Bone marrow (tissue), 2 donors: ENCODE results near the gene G6PC1.
"Not testable (repeated sequence)": the region's sequence is repeated elsewhere in the genome, so short reads cannot be mapped to it uniquely, and the experiment has no call there.

Source experiments
- DNase-seq, 2 donors: peaks; one replicate each; lab custom pipeline; 2025; lab: John Stamatoyannopoulos, UW

Gene G6PC1

DNA sequence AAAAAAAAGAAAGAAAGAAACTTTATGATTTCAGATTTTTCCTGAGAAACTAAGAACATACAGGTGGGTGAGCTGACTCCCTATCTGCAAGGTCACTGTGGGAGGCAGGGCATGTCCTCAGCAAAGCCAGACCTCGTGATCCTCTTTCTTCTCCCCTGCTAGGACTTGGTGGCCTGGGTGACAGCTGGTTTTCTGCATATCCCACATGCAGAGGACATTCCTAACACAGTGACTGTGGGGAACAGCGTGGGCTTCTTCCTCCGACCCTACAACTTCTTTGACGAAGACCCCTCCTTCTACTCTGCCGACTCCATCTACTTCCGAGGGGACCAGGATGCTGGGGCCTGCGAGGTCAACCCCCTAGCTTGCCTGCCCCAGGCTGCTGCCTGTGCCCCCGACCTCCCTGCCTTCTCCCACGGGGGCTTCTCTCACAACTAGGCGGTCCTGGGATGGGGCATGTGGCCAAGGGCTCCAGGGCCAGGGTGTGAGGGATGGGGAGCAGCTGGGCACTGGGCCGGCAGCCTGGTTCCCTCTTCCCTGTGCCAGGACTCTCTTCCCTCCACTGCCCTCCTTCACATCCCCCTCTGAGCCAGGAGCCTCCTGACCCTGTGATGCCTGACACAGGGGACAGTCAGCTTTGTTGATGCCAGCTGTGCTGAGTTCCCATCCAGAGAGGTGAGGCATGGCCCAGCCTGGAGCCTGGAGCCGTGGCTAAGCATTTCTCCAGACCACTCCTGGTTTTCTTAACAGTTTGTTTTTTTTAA lies 26.5 kb upstream of the G6PC1 start:
- not testable (repeated sequence) for DNase-seq

DNA sequence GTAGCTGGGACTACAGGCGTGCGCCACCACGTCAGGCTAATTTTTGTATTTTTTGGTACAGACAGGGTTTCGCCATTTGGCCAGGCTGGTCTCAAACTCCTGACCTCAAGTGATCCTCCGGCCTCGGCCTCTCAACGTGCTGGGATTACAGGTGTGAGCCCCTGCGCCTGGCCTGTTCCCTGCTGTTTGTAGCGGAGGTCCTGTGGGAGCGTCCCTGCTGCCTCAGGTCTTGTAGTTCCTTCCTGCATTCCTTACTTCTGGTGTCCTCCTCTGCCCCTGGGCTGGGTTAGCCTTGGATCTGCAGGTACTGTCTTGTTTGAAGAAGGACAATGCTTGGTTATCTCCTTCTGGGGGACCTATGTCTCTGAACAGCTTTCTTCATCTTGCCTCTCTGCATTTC lies 23.6 kb upstream of the G6PC1 start:
- DNase-seq, result no peak

DNA sequence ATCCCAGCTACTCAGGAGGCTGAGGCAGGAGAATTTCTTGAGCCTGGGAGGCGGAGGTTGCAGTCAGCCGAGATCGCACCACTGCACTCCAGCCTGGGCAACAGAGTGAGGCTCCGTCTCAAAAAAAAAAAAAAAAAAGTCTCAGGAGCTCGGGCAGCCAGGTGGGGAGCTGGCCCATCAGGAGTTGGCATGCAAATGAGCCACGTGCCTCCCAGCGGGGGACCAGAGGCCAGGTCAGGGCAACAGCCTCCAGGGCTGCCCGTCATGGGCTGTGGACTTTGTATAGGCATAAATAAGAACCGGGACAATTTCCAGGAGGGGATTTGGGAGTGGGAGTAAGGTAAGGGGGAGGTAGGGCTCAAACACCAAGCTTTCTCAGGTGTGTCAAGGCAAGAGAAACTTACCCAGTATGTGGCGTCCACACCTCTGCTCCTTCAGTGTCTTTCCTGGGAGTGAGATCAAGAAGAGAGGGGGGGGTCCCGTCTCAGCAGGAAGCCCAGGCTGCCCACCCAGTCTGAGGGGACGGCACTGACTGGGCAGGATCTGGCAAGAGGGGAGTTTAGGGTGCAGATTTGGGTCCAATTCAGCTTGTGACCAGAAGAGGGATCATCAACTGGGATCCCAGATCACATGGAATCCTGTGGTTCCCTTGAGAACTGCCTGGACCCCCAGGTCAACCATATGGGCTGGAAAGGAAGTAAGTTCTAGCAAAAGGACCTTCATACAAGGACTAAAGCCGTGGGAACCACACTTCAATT lies 22.3 kb upstream of the G6PC1 start:
- no peak for DNase-seq

DNA sequence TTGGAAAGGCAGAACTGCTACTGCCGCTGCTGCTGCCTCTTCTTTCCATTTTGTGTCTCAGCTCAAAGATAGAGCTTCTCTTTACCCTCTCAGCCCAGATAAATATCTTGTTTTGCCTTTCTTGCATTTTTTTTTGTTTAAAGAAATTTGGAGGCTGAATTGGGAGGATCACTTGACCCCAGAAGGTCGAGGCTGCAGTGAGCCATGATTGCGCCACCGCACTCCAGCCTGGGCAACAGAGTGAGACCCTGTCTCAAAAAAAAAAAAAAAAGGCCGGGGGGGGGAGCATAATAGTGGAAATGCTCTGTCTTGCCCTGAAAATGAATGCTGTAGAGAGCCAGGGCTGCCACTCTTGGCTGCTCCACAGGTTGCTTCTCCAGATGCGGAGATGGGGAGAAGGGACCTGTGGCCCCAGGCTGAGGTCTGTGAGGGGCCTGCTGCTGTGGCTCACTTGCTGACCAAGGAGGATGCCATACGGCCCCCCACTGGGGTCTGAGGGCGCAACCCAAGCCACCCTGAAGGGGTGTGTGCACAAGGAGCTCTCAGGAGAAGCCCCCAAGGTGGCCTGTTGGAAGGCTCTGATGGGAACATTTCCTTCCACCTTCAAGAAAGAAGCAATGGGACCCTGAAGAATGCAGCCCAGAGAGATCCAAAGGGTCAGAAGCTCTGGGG lies 21.5 kb upstream of the G6PC1 start:
- DNase-seq, result no peak

DNA sequence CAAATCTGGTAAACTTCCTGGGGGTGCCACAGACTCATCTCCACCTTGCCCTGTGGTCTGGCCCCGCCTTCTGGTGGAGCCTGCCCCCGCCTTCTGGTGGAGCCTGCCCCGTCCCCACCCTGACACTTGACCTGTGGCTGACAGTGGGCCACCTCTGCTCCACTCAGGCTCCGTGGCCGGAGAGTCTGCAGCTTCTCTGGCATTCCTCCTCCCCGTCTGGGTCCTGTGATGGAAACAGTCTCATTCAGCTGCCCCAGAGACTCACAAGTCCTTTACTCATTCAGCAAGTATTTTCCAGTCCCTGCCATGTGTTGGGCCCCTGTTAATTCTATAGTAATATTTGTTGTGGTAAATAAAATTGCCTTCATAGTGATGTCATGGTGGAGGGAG lies 21.0 kb upstream of the G6PC1 start:
- no peak for DNase-seq

DNA sequence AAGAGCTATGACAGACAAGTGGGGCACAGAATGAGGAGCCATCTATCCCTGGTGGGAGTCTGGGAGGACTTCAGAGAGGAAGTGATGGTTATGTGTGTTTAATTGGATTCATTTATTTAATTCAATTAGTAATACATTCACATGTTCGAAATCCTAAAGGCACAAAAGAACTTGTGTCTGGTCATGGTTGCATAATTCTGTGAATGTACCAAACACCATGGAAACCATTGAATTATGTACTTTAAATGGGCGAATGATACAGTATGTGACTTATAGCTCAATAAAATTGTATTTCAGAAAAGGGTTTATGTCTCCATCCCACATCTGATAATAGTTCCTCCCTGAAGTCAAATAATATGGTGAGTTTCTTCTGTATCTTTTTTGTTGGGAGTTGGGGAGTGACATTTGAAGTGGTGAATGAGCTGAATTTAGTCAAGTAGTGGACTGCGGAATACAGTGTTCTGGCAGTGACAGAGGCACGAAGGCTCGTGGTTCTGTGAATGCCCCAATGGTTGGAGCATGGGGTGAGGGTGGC lies 19.8 kb upstream of the G6PC1 start:
- no peak for DNase-seq

DNA sequence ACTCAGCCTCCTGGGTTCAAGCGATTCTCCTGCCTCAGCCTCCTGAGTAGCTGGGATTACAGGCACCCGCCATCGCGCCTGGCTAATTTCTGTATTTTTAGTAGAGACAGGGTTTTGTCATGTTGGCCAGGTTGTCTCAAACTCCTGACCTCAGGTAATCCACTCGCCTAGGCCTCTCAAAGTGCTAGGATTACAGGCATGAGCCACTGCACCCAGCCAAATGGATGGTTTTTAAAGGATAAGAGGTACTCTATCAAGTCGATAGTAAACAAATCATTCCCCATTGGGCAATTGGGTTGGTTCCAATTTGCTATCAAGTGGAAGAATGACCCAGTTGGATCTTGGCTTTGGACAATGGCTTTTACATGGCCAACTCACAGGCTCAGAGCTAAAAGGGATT lies 18.9 kb upstream of the G6PC1 start:
- not testable (repeated sequence) for DNase-seq

DNA sequence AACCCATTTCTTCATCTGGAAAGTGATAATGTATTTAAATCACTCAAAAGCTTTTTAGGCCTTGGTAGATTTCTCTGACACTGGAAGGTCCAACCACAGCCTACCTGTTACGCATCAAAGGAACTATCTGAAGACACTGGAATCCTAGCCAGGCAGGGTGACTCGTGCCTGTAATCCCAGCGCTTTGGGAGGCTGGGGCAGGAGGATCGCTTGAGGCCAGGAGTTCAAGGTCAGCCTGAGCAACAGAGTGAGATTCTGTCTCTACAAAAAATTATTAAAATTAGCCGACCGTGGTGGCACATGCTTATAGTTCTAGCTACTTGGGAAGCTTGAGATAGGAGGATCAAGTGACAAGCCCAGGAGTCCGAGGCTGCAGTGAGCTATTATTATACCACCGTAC lies 18.4 kb upstream of the G6PC1 start:
- no peak for DNase-seq

DNA sequence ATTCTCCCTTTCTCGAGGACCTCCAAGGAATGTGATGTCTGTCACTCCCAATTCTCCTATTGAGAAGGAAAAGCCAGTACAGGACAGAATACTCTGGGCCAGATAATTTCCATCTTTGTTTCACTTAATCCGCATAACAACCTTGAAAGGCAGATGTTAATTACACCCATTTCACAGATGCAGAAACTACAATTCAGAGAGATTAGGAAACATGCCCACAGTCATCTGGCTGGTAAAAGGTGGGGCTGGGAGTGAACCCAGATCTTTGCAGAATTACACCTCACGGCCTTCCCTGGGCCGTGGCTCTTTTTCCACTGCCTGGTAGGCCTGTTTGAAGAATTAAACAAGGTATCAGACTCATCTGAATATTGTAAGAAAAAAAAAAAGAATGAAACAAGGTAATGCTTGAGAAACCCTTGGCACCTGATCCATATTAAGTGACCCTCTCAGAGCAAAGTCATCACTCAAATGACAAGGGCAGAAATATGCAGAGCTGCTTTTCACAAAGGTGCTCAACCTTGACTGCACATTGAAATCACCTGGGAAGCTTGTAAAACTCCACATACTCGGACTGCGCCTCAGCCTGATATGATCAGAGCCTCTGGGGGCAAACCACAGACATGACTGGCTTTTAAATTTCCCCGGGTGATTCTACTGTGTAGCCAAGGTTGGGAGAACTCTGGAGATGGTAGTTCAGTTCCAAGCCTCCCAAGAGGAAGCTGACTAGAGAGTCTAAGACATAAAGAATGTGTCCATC lies 16.6 kb upstream of the G6PC1 start:
- DNase-seq, result no peak

DNA sequence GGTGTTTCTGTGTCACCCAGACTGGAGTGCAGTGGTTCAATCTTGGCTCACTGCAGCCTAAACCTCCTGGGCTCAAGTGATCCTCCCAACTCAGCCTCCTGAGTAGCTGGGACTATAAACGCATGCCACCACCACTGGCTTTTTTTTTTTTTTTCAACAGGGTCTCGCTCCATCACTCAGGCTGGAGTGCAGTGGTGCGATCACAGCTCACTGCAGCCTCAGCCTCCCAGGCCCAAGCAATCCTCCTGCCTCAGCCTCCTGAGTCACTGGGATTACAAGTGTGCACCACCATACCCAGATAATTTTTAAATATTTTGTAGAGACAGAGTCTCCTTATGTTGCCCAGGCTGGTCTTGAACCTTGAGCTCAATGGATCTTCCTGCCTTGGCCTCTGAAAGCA lies 14.8 kb upstream of the G6PC1 start:
- DNase-seq, result not testable (repeated sequence)

DNA sequence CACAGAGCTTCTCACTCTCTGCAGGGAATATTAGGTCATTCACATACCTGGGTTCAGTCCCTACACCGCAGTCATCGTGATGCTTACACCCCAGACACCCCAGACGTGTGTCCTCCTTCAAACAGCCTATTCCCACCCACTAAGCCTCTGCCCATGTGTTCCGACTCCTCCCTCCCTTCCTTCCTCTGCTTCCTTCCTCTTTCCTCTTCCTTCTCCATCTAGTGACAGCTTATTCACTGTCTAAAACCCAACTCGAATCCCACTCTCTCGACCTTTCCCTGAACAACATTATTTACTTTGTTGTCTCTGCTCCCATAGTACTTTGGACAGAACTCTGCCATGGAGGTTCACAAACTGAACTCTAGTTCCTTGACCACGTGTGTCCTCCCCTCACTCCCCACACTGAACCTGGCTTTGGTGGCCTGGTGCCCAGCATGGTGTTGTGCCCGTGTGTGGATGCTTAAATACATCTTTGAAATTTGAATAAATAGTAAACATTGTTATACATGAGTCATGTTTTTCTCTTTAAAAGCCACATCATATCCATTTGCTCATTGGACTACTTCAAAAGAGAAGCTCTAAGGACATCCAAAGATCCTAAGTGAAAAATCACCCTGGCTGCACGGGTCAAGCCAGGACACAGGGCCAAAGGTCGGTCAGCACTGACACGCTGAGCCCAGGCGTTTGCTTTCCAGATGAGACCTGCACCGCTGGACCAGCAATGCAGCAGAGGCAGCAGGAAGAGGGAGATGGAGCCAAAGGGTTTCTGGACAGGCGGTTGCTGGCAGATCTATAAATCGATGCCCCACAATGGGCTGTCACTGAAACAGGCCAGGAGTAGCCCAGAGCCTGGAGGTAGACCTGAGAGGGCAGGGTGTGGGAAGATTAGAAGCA lies 14.1 kb upstream of the G6PC1 start:
- peak in 1 of 2 donors; percentile 12 for DNase-seq

DNA sequence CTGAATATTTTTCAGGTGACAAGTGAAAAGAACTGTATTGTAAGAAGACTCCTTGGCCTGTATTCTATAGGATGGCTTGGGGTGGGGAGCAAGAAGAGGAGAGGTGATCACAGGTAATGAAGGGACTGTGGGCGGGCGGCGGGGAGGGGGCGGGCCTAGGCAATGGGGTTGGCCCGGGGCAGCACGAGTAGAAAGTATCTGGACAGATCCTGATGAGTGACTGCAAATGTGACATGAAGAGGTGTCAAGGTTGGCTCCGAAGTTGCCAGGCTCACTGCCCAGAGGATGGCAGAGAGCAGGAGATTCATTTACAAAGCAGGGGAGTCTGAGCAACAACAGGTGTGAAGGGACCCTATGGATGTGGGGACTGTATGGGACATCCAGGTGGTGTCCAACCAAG lies 10.8 kb upstream of the G6PC1 start:
- no peak for DNase-seq

DNA sequence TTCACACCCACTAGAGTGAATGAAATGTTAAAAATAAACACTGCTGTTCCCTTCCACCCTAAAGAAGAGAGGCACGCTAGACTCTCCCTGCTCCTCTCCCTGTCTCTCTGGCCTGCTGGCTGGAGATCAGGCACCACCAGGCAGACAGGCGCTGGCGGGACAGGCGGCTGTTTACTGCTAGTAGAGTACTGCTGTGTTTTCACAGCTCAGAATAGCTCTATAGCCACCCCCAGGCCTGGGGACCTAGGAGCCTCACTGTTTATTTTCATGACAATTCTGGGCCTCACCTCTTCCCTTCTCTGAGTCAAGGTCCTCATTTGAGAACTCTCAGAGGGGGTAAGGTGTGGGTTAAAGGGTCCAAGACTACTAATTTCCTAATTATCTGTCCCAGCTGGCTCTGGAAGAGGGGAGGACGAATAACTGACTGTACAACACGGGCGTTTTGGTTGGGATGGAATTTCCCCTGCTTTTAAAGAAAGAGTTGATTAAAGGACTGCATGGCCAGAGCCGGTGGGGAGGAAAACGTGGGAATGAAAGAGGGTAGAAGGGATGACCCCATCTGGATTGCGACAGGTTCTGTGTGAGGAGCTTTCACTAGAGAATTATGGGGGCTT lies 9.0 kb upstream of the G6PC1 start:
- no peak for DNase-seq

DNA sequence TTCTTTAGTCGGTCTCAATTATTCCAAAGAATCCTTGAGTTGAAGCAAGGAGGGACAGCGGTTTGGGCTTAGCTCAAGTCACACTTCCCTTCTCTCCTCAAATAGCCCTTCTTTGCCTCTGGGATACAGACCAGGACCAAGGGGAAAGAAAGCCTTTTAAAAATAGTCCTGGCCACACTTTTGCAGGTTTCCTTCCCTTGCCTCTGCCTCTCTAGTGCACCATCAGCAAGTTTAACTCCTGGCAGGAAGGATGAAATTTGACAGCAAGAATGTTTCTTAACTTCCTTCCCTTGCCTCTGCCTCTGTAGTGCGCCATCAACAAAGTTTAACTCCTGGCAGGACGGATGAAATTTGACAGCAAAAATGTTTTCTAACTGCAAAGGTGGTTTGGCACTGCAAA lies 7.2 kb upstream of the G6PC1 start:
- peak in 1 of 2 donors; percentile 18 for DNase-seq

DNA sequence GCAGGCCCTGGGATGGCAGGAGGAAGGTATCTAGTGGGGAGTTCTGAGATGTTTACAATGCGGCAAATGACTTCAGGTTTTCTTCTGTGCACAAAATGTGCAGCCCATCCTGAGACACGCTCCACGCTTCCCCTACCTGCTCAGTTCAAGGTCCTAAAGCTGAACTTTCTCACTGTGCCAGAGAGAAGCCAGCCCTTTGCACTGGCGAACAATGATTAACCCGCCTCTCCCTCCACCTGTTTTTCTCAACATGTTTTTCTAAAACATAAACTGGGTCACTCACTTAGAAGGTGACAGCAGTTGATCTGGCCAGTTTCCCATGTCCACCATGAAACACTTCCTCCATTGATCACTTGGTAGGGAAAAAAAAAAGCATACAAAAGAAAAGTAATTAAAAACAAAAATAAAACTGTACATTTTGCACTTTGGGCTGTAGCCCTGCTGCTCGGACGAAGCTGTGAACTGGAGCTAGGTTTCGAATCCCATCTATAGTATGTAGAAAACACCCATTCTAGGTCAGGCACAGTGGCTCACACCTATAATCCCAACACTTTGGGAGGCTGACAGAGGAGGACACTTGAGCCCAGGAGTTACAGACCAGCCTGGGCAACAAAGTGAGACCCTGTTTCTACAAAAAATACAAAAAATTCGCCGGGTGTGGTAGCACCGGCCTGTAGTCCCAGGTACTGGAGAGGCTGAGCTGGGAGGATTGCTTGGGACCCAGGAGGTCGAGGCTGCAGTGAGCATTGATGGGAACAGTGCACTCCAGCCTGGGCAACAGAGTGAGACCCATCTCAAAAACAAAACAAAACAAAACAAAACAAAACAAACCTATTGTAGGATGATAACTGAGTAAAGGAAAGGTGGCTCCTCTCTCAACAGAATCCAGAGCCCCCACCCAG lies 6.1 kb upstream of the G6PC1 start:
- DNase-seq, result no peak

DNA sequence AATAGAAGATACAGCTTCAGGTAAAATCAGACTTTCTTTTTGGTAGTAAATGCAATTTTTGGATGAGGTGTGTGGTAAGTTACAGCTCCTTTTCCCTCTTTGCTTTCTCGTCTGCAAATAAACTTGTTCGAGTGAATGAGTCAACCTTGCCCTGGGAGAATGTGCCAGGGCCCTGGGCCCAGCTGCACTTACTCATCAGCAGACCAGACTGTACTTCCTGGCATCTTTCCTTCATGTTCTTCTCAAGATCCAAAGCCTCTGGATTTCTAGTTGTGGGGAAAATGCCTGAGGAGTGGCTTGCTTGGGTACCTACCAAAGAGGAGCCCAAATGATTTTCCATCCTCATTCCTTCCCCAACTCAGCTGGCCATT lies 5.4 kb upstream of the G6PC1 start:
- DNase-seq, result peak in 1 of 2 donors; percentile 69

DNA sequence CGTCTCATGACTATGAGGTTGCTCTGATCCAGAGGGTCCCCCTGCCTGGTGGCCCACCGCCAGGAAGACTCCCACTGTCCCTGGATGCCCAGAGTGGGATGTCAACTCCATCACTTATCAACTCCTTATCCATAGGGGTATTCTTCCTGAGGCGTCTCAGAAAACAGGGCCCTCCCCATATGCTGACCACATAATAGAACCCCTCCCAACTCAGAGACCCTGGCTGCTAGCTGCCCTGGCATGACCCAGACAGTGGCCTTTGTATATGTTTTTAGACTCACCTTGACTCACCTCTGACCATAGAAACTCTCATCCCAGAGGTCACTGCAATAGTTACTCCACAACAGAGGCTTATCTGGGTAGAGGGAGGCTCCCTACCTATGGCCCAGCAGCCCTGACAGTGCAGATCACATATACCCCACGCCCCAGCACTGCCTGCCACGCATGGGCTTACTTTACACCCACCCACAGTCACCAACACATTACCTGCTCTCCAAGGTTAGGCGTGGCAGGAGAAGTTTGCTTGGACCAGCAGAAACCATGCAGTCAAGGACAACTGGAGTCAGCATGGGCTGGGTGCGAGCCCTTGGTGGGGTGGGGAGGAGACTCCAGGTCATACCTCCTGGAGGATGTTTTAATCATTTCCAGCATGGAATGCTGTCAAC lies 2.3 kb upstream of the G6PC1 start:
- no peak for DNase-seq

DNA sequence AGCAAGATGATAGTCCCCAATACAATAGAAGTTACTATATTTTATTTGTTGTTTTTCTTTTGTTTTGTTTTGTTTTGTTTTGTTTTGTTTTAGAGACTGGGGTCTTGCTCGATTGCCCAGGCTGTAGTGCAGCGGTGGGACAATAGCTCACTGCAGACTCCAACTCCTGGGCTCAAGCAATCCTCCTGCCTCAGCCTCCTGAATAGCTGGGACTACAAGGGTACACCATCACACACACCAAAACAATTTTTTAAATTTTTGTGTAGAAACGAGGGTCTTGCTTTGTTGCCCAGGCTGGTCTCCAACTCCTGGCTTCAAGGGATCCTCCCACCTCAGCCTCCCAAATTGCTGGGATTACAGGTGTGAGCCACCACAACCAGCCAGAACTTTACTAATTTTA lies 618 bp upstream of the G6PC1 start:
- DNase-seq, result not testable (repeated sequence)
